C1 segment of cervical spinal cord (tissue), 14 donors: ENCODE measurements around the gene CXorf58.
"Not testable (repeated sequence)": the region's sequence is repeated elsewhere in the genome, so short reads cannot be mapped to it uniquely, and the experiment has no call there.

ENCODE experiments used
- DNase-seq, 14 donors: peaks; one replicate each; lab custom pipeline; 2025; lab: John Stamatoyannopoulos, UW

Gene CXorf58

GRCh38 chrX:23952984-23953907 lies 45.4 kb downstream of the CXorf58 start:
- DNase-seq, result peak in 5 of 14 donors; percentile 0 to 18 (median 1)

- DNase-seq, result no peak
Observed at GRCh38 chrX:23953908-23954269, 46.1 kb downstream of the CXorf58 start.

GRCh38 chrX:23954396-23954795 lies 46.6 kb downstream of the CXorf58 start:
- no peak for DNase-seq

- no peak for DNase-seq
Observed at GRCh38 chrX:23959781-23960180, 52.0 kb downstream of the CXorf58 start.

GRCh38 chrX:23964191-23964590 lies 56.4 kb downstream of the CXorf58 start:
- no peak for DNase-seq

- DNase-seq, result not testable (repeated sequence)
Observed at GRCh38 chrX:23965630-23966029, 57.8 kb downstream of the CXorf58 start.

GRCh38 chrX:23978491-23978890 lies 70.7 kb downstream of the CXorf58 start:
- no peak for DNase-seq

- no peak for DNase-seq
Observed at GRCh38 chrX:23980011-23980441, 72.2 kb downstream of the CXorf58 start.

GRCh38 chrX:23981222-23981621 lies 73.4 kb downstream of the CXorf58 start:
- no peak for DNase-seq

GRCh38 chrX:23981711-23982110 lies 73.9 kb downstream of the CXorf58 start:
- no peak for DNase-seq

- no peak for DNase-seq
Observed at GRCh38 chrX:23982891-23983290, 75.1 kb downstream of the CXorf58 start.
